Measurements from ENCODE around the gene PTEN. TPM values are rescaled to one million over a fixed set of nuclear protein-coding genes. Genes with fewer than 3 reads are reported as not detected.

Gene PTEN
- total and polyA plus RNA-seq, 9 of the 15 experiments (the other 6 are each of a cell fraction or from before 2014, with no cell fraction given) = 8.4 to 56.9 (median 22.2) TPM

DNA sequence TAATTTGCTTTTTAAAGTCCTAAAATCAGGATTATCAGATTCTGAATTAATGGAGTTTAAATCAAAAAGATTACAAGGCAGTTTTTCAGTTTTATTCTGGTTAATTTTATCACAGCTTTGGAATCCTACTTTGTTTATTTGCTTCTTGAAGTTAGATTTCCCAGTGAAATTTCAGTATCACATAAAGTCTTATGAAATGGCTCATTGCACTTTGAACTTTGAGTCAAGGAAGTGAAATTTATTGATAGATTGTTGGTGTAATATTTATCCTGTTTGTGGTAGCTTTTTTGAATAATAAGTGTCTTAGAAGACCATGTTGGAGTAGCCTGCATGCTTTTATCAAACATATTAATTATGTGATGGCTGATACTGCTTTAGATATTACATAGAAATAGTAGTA, 92.6 kb downstream of the PTEN start:
- Histone ChIP-seq H3K9me1 (ENCODE audit: control insufficient read depth, insufficient read depth, low read length) (no peaks in the 10 kb centered on the region), H3K9ac (ENCODE audit: insufficient read depth in 1 of 2, low read depth in 2 of 2, low read length in 2 of 2) (no peak overlapping the region), H3K27ac (ENCODE audit: extremely low read depth, low read depth, low read length) (no peak overlapping the region), H3K79me2 (ENCODE audit: control insufficient read depth, insufficient read depth, low read length) (no peaks in the 10 kb centered on the region), H4K20me1 (replicated peaks; ENCODE audit: control insufficient read depth, insufficient read depth, low read length) (no peaks in the 10 kb centered on the region), H3K9me3 (replicated peaks; ENCODE audit: control insufficient read depth, insufficient read depth, low read depth, low read length) (no peaks in the 10 kb centered on the region), H3K36me3 (ENCODE audit: control insufficient read depth, insufficient read depth, low read length) (peaks cover 33% of the 10 kb centered on the region; the same call in 2 of the 3 replicates), H3K4me1 (replicated peaks in 1 of 2; ENCODE audit: control insufficient read depth in 2 of 2, insufficient read depth in 2 of 2, low read length in 2 of 2) (no peaks in the 10 kb centered on the region), H3K4me2 (ENCODE audit: insufficient read depth, low read length) (no peak overlapping the region), H2AFZ (ENCODE audit: low read depth, low read length) (no peak overlapping the region), H3K4me3 (no peak overlapping the region), H3K27me3 (ENCODE audit: control insufficient read depth in 2 of 2, insufficient read depth in 2 of 2, low read length in 2 of 2) (no peaks in the 10 kb centered on the region)
- BruUV-seq (replicated peaks) = no TSS peak
- ATAC-seq (no peak), DNase-seq (ENCODE audit: extremely low read depth in 1 of 4, low spot score in 3 of 4) (no peak), FAIRE-seq (no peak)
- CTCF ChIA-PET (ENCODE audit: low intra/inter-chr PET ratio) = interaction anchor here (0.6 kb wide), 1 partner anchor 148 kb away, joined by 4 read pairs; no protein-coding TSS in a partner anchor
- in situ Hi-C loops (cut with MboI) = no loop called here
- POLR2A ChIA-PET = interaction anchor here (0.6 kb wide), 1 partner anchor 9 kb away, joined by 4 read pairs; no protein-coding TSS in a partner anchor
- intact Hi-C loops (cut with micrococcal nuclease) = no loop called here
- no peak for TF ChIP-seq SMAD1 (IDR thresholded peaks at IDR 0.05; ENCODE audit: low read depth, low read length, partially characterized antibody)
- TF ChIP-seq, protein P1, sequence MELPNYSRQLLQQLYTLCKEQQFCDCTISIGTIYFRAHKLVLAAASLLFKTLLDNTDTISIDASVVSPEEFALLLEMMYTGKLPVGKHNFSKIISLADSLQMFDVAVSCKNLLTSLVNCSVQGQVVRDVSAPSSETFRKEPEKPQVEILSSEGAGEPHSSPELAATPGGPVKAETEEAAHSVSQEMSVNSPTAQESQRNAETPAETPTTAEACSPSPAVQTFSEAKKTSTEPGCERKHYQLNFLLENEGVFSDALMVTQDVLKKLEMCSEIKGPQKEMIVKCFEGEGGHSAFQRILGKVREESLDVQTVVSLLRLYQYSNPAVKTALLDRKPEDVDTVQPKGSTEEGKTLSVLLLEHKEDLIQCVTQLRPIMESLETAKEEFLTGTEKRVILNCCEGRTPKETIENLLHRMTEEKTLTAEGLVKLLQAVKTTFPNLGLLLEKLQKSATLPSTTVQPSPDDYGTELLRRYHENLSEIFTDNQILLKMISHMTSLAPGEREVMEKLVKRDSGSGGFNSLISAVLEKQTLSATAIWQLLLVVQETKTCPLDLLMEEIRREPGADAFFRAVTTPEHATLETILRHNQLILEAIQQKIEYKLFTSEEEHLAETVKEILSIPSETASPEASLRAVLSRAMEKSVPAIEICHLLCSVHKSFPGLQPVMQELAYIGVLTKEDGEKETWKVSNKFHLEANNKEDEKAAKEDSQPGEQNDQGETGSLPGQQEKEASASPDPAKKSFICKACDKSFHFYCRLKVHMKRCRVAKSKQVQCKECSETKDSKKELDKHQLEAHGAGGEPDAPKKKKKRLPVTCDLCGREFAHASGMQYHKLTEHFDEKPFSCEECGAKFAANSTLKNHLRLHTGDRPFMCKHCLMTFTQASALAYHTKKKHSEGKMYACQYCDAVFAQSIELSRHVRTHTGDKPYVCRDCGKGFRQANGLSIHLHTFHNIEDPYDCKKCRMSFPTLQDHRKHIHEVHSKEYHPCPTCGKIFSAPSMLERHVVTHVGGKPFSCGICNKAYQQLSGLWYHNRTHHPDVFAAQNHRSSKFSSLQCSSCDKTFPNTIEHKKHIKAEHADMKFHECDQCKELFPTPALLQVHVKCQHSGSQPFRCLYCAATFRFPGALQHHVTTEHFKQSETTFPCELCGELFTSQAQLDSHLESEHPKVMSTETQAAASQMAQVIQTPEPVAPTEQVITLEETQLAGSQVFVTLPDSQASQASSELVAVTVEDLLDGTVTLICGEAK (IDR thresholded peaks at IDR 0.05) = no peak
- TF ChIP-seq, protein P1 (CRISPR knock-in tag; IDR thresholded peaks at IDR 0.05) = no peak
- TF ChIP-seq ARID1B (IDR thresholded peaks at IDR 0.05) = no peak
- no peak for TF ChIP-seq GABPB2 (CRISPR knock-in tag; conservative IDR thresholded peaks at IDR 0.05)
- TF ChIP-seq, protein P2, sequence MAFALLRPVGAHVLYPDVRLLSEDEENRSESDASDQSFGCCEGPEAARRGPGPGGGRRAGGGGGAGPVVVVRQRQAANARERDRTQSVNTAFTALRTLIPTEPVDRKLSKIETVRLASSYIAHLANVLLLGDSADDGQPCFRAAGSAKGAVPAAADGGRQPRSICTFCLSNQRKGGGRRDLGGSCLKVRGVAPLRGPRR (CRISPR knock-in tag; IDR thresholded peaks at IDR 0.05) = no peak
- TF ChIP-seq NFYB (IDR thresholded peaks at IDR 0.05; ENCODE audit: extremely low read depth, insufficient read length) = no peak
- TF ChIP-seq ERF (CRISPR knock-in tag; IDR thresholded peaks at IDR 0.05) = no peak
- no peak for TF ChIP-seq SNRNP70 (optimal IDR thresholded peaks at IDR 0.05; ENCODE audit: low read depth, low read length)
- TF ChIP-seq ZNF121 (CRISPR knock-in tag; conservative IDR thresholded peaks at IDR 0.05) = no peak
- TF ChIP-seq ZNF347 (CRISPR knock-in tag; IDR thresholded peaks at IDR 0.05; ENCODE audit: low read depth) = no peak
- no peak for TF ChIP-seq ZNF146 (CRISPR knock-in tag; IDR thresholded peaks at IDR 0.05; ENCODE audit: unreplicated experiment)
- TF ChIP-seq ZNF253 (CRISPR knock-in tag; conservative IDR thresholded peaks at IDR 0.05) = no peak
- no peak for TF ChIP-seq ZC3H4 (CRISPR knock-in tag; IDR thresholded peaks at IDR 0.05; ENCODE audit: borderline replicate concordance)
- TF ChIP-seq MTA2 (IDR thresholded peaks at IDR 0.05; ENCODE audit: low read depth) = no peak
- no peak for TF ChIP-seq ZNF197 (CRISPR knock-in tag; IDR thresholded peaks at IDR 0.05; ENCODE audit: low read depth)
- no peak for TF ChIP-seq PHF20 (IDR thresholded peaks at IDR 0.05; ENCODE audit: partially characterized antibody)

All from K562 (cell line).